GM10266 (cell line): ENCODE results near the gene IL1RAPL2.

Experiments
- DNase-seq: peaks from one replicate; pipeline ENCODE4 v3.0.0; 2012; ENCODE audit errors: extremely low spot score
- CTCF ChIP-seq: IDR thresholded peaks from 2 replicates; pipeline ENCODE4 v1.5.1; 2012; ENCODE audit warnings: mild to moderate bottlenecking, low read depth; ENCODE audit not compliant: control insufficient read depth, insufficient read depth; ENCODE audit errors: missing control alignments

Gene IL1RAPL2

GRCh38 chrX:105458846-105459245, 892.8 kb downstream of the IL1RAPL2 start:
- DNase-seq = no peak
- TF ChIP-seq CTCF = no peak

- TF ChIP-seq CTCF = no peak
These were observed 894.4 kb downstream of the IL1RAPL2 start for GRCh38 chrX:105460376-105460775.

GRCh38 chrX:105461016-105461415, 895.0 kb downstream of the IL1RAPL2 start:
- TF ChIP-seq CTCF = no peak
- no peak for DNase-seq

More at GRCh38 chrX:105460376-105460775, 894.4 kb downstream of the IL1RAPL2 start:
- no peak for DNase-seq

- no peak for DNase-seq
- TF ChIP-seq CTCF = no peak
These were observed 896.2 kb downstream of the IL1RAPL2 start for GRCh38 chrX:105462186-105462585.

- no peak for DNase-seq
- TF ChIP-seq CTCF = no peak
These were observed 897.5 kb downstream of the IL1RAPL2 start for GRCh38 chrX:105463473-105463872.

GRCh38 chrX:105464618-105465017, 898.6 kb downstream of the IL1RAPL2 start:
- no peak for TF ChIP-seq CTCF
- no peak for DNase-seq

- no peak for DNase-seq
- TF ChIP-seq CTCF = no peak
These were observed 902.7 kb downstream of the IL1RAPL2 start for GRCh38 chrX:105468741-105469140.

- no peak for TF ChIP-seq CTCF
- DNase-seq = no peak
These were observed 905.6 kb downstream of the IL1RAPL2 start for GRCh38 chrX:105471597-105471996.
